HG02610 (cell line): ENCODE measurements around the gene ABCC3.

Experiments
- ATAC-seq: cut with Tn5 transposase; IDR thresholded peaks from one replicate; pipeline ENCODE4 v1.9.1; 2021; ENCODE audit warnings: mild to moderate bottlenecking, moderate library complexity; ENCODE audit not compliant: unreplicated experiment

The ABCC3 gene

DNA sequence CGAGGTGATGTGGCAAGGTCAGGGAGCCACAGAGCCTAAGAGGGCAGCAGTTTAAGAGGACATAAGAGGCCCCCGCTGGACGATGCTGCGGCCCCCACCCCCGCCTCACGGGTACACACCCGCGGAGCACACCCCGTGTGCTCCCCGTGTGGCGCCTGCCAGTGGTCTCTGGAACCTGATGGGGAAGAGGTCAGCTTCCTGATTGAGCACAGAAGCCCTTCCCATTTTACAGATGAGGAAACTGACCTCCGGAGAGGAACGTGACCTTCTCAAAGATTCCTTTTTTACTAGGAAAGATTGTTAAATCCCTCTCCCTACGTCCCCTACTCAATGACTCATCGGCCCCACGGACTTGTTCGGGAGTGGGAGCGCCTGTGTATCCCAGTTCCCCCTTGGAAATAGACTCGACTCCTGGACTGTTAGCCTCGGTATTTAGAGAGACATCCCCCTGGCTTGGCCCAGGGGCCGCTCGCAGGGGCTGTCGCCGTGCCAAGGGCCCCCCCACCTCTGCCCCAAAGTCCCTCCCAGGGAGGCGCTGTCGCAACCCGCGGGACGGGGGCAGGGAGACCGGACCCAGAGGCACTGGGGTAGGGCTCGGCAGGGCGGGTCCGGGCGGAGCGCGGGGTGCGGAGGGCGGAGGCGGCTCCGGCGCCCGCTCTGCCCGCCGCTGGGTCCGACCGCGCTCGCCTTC is at the start of gene ABCC3:
ABCC3 (plus strand) TSS at position 658 of the 691 bp plus-strand sequence. CDS start 56 bp downstream, outside the sequence.
- ATAC-seq, result no peak

DNA sequence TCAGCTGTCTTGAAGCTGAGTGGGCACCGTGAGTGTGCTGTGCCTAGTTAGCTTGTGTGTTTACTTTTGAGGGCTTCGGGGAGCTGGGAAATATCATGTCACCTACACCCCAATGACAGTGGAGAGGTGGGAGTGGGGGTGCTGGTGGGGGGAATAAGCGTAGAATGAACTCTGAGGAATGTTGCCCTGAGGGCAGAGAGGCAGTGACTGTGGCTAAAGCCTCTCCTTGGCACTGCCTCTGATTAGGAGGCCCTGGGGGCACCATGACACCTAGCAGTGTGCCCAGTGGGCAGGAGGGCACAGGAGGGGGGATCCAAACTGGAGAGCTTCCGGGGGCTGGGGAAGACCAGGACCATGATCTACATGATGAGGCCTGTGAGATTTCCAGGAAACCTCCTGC is 49.3 kb upstream of the ABCC3 start:
- ATAC-seq, result no peak

DNA sequence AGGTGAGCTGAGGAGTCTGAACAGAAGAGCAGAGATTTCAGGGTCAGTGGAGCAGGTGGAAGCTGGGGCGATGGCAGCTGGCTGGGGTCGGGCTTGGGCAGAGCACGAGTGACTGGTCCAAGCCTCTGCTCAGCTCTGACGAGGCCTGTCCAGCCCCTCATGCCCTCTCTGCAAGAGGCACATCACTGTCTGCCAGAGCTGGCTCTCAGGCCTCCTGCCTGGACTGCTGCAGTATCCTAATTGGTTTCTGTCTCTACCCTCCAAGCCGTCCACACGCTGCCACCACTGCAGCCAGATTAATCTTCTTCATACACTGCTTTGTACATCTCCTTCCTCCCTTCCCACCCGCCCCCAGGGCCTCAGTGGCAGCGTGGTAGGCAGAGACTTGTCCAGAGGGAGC is 48.8 kb upstream of the ABCC3 start:
- no peak for ATAC-seq

- ATAC-seq, result no peak
These were observed 48.0 kb upstream of the ABCC3 start for GRCh38 chr17:50586421-50587247.

DNA sequence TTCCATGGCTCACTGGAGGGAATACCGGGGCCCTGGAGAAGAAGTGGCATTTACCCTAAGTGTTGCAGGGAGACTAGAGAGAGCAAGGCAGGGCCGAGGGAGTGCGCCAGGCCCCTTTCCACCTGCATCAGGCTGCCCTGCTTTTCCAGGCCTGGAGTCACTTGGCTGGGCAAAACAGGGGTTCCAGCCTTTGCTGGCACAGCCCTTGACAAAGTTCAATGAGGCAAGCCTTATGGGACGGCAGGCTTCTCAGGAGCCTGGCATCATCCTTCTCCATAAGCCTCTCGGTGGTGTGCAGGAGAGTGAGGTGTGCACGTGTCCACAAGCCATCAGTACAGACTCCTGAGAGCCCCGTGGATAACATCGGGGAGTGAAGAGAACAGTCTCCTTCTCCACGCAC is 47.1 kb upstream of the ABCC3 start:
- no peak for ATAC-seq

- no peak for ATAC-seq
These were observed 46.2 kb upstream of the ABCC3 start for GRCh38 chr17:50588391-50589049.

DNA sequence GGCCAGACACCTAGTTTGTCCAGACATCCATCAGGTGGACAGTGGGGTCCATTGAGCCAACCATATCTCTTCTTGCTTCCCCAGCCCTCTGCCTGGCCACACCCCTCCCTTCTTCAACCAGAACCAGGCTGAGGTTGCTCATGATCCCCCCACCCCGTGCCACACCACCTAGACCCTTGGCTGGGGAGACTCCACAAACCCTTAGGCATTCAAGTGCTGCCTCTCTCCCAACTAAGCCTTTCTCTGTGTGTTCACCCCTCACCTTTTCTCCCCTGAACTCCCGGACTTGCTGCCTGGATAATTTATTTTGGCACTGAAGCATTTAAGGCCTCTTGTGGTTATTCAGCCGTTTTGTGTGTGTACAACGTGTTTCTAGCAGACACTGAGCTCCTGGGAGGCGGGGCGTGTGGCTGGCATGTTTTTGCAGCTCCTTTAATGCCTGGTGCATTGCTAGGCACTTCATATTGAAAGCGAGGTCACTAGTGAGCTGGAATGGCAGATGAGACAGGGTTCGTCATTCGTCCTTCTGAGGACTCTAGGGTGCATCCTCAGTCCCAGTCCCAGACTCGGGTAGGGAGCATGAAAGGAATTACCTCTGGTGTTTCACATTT is 45.5 kb upstream of the ABCC3 start:
- no peak for ATAC-seq

DNA sequence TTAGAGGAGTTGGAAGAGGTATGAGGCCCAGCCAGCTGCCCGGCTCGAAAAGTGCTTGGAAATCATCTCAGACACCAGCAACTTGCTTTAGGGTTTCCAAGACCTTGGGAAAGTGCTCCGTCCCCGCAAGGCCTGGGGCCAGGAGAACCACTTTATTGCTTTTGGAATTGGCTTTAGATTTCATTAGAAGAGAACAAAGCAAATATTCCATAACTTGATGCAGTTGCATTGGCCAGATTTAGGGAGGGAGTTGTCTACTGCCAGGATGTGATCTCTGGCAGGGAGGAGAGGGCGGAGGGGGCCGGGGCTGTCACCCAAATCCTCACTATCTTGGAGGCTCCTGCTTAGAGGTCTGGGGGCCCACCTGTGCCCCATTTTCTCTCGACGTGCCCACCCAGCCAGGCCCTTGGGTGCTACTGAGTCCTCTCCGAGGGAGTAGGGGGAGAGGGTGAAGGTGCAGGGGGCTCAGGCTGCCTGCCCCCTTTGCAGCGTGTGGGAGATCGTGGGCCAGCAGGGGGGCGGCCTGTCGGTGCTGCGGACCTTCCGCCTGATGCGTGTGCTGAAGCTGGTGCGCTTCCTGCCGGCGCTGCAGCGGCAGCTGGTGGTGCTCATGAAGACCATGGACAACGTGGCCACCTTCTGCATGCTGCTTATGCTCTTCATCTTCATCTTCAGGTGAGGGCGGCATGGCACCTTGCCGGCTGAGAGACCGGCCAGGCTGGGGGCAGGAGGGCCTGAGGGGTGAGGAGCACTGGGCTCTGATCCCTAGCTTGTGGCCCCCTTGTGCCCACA is 43.5 kb upstream of the ABCC3 start:
- no peak for ATAC-seq

- ATAC-seq, result no peak
These were observed 41.4 kb upstream of the ABCC3 start for GRCh38 chr17:50593321-50593720.

GRCh38 chr17:50594128-50594823 is 40.4 kb upstream of the ABCC3 start:
- ATAC-seq, result no peak

DNA sequence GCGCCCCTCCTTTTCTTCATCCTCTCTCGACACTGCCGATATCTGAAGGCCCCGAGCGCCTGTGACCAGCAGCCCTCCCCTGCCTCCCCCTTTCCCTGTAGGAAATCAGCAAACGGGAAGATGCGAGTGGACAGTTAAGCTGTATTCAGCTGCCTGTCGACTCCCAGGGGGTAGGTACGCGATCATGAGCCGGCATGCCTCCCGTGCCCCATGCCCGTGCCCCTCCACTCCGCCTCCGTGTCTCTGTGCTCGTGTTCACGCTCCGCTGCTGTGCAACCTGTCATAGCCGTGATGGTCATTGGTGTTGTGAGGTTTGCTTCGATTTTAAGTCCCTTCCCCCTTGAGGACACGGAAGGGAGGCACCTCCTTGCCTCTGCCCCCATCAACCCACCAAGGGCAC is 39.8 kb upstream of the ABCC3 start:
- no peak for ATAC-seq

GRCh38 chr17:50596191-50597037 is 38.3 kb upstream of the ABCC3 start:
- ATAC-seq, result no peak

GRCh38 chr17:50598487-50598886 is 36.2 kb upstream of the ABCC3 start:
- ATAC-seq, result no peak

DNA sequence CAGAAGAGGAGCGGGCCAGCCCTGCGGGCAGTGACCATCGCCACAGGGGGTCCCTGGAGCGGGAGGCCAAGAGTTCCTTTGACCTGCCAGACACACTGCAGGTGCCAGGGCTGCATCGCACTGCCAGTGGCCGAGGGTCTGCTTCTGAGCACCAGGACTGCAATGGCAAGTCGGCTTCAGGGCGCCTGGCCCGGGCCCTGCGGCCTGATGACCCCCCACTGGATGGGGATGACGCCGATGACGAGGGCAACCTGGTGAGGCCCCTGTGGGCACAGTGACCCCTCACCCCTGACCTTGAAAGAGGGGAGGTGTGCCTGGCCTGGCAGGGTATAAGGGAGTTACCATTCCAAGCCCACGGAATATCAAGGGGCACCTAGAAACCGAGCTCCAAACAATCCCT is 35.1 kb upstream of the ABCC3 start:
- ATAC-seq, result no peak

DNA sequence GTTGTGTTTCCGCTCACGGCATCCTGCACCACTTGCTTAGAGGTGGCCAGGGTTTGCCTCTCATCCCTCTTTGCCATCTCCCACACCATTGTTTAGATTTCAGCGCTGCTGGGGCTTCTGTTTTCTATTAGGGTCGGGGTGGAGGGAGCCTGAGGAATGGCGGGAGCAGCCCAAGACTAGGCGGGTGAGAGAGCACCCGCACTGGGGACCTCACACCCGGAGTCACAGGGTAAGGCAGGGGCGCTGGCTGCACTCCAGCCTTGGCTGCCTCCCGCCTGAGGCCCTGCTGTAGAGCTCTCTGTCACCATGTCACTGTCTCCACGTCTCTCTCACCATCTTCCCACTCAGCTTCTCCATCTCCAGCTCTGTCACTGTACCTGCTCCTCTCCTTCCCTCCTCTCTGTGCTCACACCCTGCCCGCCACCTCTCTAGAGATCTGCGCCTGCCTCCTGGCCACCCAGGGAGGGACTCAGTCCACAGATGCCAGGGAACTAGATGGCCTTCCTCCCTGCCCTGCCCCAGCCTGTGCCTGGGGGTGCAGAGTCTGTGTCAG is 32.8 kb upstream of the ABCC3 start:
- no peak for ATAC-seq

DNA sequence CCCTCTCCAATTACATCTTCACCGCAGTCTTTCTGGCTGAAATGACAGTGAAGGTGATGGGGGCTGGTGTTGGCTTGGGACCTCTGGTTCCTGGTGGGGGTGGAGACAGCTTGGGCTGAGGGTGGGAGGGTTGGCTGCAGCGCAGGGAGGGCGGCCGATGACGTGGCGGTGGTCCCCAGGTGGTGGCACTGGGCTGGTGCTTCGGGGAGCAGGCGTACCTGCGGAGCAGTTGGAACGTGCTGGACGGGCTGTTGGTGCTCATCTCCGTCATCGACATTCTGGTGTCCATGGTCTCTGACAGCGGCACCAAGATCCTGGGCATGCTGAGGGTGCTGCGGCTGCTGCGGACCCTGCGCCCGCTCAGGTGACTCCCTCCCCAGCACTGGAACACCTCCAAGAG is 31.8 kb upstream of the ABCC3 start:
- ATAC-seq, result no peak

- no peak for ATAC-seq
These were observed 31.3 kb upstream of the ABCC3 start for GRCh38 chr17:50603340-50603739.

DNA sequence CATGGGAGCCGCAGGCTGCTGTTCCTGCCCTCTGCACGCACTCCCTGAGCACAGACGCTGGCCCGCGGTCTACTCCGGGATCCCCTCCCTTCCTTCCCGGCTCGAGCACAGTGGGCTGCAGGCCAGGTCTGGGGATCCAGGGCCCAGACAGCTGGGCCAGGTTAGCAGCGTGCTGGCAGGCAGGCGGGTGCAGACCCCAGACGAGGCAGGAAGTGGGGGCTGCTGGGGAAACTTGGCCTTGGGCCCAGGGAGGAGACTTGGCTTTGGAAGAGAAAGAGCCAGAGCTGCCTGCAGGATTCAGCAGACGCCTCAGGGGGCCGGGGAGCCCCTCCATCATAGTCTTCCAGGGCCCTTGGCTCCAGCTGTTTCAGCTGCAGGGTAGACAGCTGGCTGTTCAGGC is 30.2 kb upstream of the ABCC3 start:
- ATAC-seq, result no peak

GRCh38 chr17:50605429-50605828 is 29.3 kb upstream of the ABCC3 start:
- ATAC-seq, result no peak
